Pulmonary artery endothelial cell (primary cell): Measurements from ENCODE around the gene PCDHGB5. TPM values are rescaled to one million over a fixed set of nuclear protein-coding genes. Genes with fewer than 3 reads are reported as not detected.

Source experiments
- DNase-seq: peaks from one replicate; pipeline ENCODE4 v3.0.0-alpha.2; 2011; ENCODE audit warnings: low read depth, low spot score
- total RNA-seq: library from RNA; depleted of rRNA; stranded (reverse); fragments of >200 nt; gene quantifications from 2 replicates; pipeline ENCODE4 v1.2.3, GENCODE V29; 2014

PCDHGB5 gene
- total RNA-seq, 1 donor from 2014 or later: 8.7 TPM

GRCh38 chr5:141439411-141440141 is 41.8 kb downstream of the PCDHGB5 start:
- no peak for DNase-seq

GRCh38 chr5:141440341-141440740 is 42.6 kb downstream of the PCDHGB5 start:
- DNase-seq: no peak

- DNase-seq: no peak
These were observed 43.9 kb downstream of the PCDHGB5 start for GRCh38 chr5:141441571-141442170.

Other genes starting within 250 kb of the PCDHGB5 start
- 0.04 and 0.07 TPM in 2 replicates for gene PCDHB6, start 247.9 kb upstream of the PCDHGB5 start, total RNA-seq
- 0.28 and 0.40 TPM in 2 replicates for gene PCDHB7, start 225.3 kb upstream of the PCDHGB5 start, total RNA-seq
- gene PCDHB8, start 220.2 kb upstream of the PCDHGB5 start, total RNA-seq: 0.04 and 0.07 TPM in 2 replicates
- under 0.01 and 0.13 TPM in 2 replicates for gene PCDHB16, start 215.6 kb upstream of the PCDHGB5 start, total RNA-seq
- gene PCDHB9, start 210.8 kb upstream of the PCDHGB5 start, total RNA-seq: 0.04 and 0.07 TPM in 2 replicates
- 0.33 and 0.46 TPM in 2 replicates for gene PCDHB10, start 205.6 kb upstream of the PCDHGB5 start, total RNA-seq
- gene PCDHB11, start 198.3 kb upstream of the PCDHGB5 start, total RNA-seq: 0.13 and 0.25 TPM in 2 replicates
- 0.21 and 0.33 TPM in 2 replicates for gene PCDHB12, start 189.2 kb upstream of the PCDHGB5 start, total RNA-seq
- 0.33 and 0.99 TPM in 2 replicates for gene PCDHB13, start 184.0 kb upstream of the PCDHGB5 start, total RNA-seq
- 0.53 and 0.78 TPM in 2 replicates for gene PCDHB14, start 174.6 kb upstream of the PCDHGB5 start, total RNA-seq
- gene PCDHB15, start 152.6 kb upstream of the PCDHGB5 start, total RNA-seq: 0.26 and 0.95 TPM in 2 replicates
- 0.13 and 0.32 TPM in 2 replicates for gene SLC25A2, start 93.9 kb upstream of the PCDHGB5 start, total RNA-seq
- gene TAF7, start 77.2 kb upstream of the PCDHGB5 start, total RNA-seq: 70.7 and 109 TPM in 2 replicates
- 0.20 and 0.28 TPM in 2 replicates for gene PCDHGA1, start 67.4 kb upstream of the PCDHGB5 start, total RNA-seq
- gene PCDHGA2, start 59.2 kb upstream of the PCDHGB5 start, total RNA-seq: 0.79 and 0.92 TPM in 2 replicates
- 0.21 and 0.26 TPM in 2 replicates for gene PCDHGA3, start 54.1 kb upstream of the PCDHGB5 start, total RNA-seq
- gene PCDHGB1, start 47.8 kb upstream of the PCDHGB5 start, total RNA-seq: 0.59 and 0.63 TPM in 2 replicates
- gene PCDHGA4, start 42.9 kb upstream of the PCDHGB5 start, total RNA-seq: 2.0 and 3.5 TPM in 2 replicates
- gene PCDHGB2, start 38.0 kb upstream of the PCDHGB5 start, total RNA-seq: 1.3 TPM in 2 replicates
- 0.35 and 0.40 TPM in 2 replicates for gene PCDHGA5, start 33.8 kb upstream of the PCDHGB5 start, total RNA-seq
- 1.3 and 1.6 TPM in 2 replicates for gene PCDHGB3, start 27.7 kb upstream of the PCDHGB5 start, total RNA-seq
- gene PCDHGA6, start 24.1 kb upstream of the PCDHGB5 start, total RNA-seq: 1.3 and 1.4 TPM in 2 replicates
- 0.59 and 0.95 TPM in 2 replicates for gene PCDHGA7, start 15.2 kb upstream of the PCDHGB5 start, total RNA-seq
- 9.3 and 12.4 TPM in 2 replicates for gene PCDHGB4, start 10.2 kb upstream of the PCDHGB5 start, total RNA-seq
- gene PCDHGA8, start 5.3 kb upstream of the PCDHGB5 start, total RNA-seq: 0.46 and 0.95 TPM in 2 replicates
- gene PCDHGA9, start 4.8 kb downstream of the PCDHGB5 start, total RNA-seq: 1.2 and 1.8 TPM in 2 replicates
- 2.0 and 2.1 TPM in 2 replicates for gene PCDHGB6, start 10.1 kb downstream of the PCDHGB5 start, total RNA-seq
- 3.1 and 4.0 TPM in 2 replicates for gene PCDHGA10, start 15.0 kb downstream of the PCDHGB5 start, total RNA-seq
- gene PCDHGB7, start 19.7 kb downstream of the PCDHGB5 start, total RNA-seq: 4.8 and 6.1 TPM in 2 replicates
- gene PCDHGA11, start 23.1 kb downstream of the PCDHGB5 start, total RNA-seq: 8.7 and 11.1 TPM in 2 replicates
- gene PCDHGA12, start 32.6 kb downstream of the PCDHGB5 start, total RNA-seq: 5.1 and 8.7 TPM in 2 replicates
- 9.0 and 14.7 TPM in 2 replicates for gene PCDHGC3, start 78.0 kb downstream of the PCDHGB5 start, total RNA-seq
- gene PCDHGC4, start 87.1 kb downstream of the PCDHGB5 start, total RNA-seq: 0.40 and 0.95 TPM in 2 replicates
- 0.33 and 0.53 TPM in 2 replicates for gene PCDHGC5, start 91.1 kb downstream of the PCDHGB5 start, total RNA-seq
- gene DIAPH1, start 221.1 kb downstream of the PCDHGB5 start, total RNA-seq: 42.7 and 52.6 TPM in 2 replicates
- 44.7 and 57.3 TPM in 2 replicates for gene HDAC3, start 238.9 kb downstream of the PCDHGB5 start, total RNA-seq
- gene RELL2, start 239.1 kb downstream of the PCDHGB5 start, total RNA-seq: 2.7 and 3.3 TPM in 2 replicates